NCI-H446 (cell line): ENCODE data around the gene SUN2.

Experiments used
- DNase-seq, 2 experiments: peaks; one replicate each; lab custom pipeline; 2025; lab: John Stamatoyannopoulos, UW

Gene SUN2

DNA sequence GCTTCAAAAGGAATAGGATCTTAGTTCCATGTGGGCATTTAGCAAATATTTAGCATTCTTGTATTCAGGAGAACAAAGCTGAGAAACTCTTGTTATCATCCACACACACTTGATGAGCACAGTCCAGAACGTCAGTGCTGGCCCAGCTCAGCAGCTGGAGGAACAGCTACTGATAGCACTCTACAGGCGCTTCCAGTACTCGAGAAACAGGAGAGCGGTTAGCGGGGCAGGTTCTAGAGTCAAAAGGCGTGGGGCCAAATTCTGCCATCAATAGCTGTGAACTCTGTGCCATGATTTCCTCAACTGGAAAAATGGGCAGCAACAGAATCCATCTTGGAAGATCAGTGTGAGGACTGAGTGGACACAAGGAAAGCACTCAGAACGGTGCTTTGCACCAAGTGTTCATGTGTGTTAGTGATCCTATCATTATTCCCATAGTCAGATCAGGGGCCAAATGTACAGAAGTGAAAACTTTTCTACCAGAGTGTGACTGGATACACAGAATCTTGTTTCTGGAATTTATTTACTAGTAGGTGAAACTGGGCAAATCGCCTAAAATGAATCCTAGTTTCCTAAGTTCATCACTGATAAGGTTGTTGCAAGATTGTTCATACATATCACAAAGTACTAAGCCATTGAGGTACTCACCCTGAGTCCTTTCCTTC, 58.2 kb downstream of the SUN2 start:
- DNase-seq = no peak

DNA sequence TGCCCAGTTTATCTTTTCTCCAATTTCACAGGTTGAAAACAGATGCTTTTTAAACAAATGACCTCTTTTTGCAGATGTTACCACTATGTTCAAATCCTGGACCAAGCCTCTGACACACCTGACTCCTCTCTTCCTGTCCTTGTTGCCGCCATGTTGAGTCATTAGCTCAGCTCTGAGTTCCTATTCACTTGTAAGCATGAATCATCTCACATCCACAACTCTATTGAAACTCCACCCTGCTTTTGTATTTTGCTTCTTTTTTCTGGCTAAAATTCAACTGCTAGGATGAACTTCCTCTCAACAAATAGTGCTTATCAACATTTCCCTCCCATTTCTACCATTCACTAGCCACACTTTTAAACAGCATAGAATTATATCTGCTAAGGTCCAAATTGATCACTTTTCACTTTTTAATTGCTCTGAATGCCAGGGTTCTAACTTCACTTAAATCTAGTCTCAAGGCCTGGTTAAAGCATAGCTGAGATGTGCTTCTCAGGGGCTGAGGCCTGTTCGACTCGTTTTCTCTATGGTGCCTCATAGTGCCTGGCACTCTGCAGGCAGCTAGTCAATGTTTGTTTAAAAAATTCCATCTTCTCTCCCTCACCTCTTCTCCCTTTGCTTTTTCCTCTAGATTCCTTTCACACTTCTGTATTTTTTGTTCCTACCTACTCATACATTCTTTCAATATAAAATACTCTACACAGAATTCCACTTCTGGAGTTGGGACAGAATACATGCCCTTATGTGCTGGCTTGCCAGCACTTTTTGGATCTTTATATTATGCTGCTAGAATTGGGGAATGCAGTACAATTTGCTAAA, 59.0 kb downstream of the SUN2 start:
- DNase-seq = no peak

DNA sequence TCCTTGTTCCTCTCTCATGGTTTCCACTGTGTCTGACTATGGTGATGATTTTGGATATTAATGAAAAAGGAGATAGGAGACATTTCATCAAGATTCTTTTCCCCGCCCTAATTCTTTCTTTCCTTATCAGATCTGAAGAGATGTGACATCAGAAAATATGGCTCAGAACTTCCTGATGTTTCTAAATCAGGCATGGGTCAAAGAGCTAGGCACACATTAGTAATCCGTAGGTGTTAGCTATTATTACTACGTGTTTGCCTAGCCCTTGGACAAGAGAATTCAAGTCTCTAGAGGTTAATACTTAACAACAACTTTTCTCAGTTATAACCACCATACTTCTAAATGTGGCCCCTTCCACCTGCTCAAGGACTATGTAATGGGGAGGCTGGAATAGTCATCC, 60.9 kb downstream of the SUN2 start:
- DNase-seq = no peak

DNA sequence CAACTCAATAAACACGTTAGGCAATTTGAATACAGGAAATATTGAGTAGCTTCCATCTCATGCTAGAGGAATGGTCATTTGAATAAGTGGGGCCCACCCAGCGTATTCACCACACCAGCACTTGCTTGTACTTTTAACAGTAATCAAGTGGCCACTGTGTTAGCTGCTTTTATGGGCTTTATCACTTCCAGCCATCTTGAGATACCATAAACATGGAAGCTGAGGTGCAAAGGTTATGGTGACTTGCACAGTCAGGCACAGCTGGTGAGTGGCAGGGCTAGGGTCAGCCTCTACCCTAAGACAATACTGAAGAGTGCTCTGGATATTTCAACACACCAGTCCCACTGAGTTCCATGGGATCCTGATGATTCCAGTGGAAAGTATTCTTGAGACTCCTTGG, 61.7 kb downstream of the SUN2 start:
- DNase-seq = no peak

DNA sequence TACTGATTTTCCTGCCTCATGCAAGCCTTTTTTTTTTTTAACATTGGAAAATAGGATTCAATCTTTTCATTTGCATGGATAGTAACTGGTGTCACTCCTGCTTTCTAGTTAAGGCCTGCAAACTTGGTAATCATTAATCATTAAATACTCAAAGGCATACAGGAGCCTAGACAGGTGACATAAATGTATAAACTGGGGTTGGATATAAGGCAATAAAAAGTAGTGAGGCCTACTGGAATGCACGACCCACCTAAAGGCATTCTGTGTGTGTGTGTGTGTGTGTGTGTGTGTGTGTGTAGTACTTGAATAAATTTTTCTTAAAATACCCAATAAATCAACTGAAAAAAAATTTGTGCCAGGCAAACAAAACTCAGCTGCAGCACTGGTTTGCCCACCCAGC, 66.1 kb downstream of the SUN2 start:
- DNase-seq = no peak

DNA sequence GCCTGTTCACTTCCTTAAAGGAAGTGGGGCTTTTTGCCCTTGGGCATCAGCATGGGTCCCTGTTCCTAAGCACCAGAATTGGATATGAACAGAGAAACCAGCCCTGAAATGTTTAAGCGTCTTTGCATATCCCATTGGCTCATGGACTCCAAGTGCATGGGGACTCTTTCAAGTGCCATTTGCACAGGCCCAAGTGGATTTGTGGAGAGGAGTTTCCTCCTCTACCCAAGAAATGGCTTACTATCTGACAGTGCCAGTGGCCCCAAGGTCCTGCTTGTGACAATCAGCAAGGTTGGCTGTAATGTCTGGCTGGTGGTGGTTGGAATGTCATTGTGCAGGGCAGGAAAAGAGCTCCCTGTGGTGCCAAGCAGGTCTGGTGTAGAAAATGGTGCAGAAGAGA, 70.0 kb downstream of the SUN2 start:
- DNase-seq = no peak

DNA sequence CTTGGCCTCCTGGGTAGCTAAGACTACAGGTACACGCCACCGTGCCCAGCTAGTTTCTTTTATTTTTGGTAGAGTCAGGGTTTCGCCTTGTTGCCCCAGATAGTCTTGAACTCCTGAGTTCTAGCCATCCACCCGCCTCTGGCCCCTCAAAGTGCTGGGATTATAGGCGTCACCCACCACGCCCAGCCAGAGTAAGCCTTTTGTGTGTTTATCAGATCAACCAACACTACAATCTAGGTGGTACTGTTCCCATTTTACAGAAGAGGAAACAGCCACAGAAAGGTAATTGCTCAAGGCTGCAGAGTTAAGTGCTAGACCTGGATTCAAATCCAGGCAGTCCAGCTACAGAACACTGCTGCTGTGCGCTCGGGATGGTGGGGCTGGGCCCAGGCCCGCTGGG, 70.9 kb downstream of the SUN2 start:
- DNase-seq = no peak
